ENCODE results near the gene DDX3Y.

DNA sequence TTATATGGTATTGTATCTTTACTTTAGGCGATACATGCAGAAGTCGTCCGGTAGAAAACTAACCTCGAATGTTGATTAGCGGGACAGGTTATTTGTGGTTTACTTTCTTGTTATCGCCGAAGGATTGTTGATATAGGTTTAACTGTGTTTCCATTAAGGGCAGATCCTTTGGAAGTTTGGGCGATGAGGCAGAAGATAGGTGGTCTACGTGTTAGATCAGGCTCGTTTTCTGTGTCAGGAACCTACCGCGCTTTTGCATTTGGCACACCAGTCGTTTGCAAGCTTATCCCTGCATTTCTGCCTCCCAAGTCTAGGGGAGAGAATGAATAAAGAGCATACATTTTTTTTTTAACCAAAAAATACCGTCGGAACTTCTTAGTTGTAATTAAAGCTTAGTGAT, 1.2 kb downstream of the DDX3Y start:
- TF ChIP-seq, protein P1, sequence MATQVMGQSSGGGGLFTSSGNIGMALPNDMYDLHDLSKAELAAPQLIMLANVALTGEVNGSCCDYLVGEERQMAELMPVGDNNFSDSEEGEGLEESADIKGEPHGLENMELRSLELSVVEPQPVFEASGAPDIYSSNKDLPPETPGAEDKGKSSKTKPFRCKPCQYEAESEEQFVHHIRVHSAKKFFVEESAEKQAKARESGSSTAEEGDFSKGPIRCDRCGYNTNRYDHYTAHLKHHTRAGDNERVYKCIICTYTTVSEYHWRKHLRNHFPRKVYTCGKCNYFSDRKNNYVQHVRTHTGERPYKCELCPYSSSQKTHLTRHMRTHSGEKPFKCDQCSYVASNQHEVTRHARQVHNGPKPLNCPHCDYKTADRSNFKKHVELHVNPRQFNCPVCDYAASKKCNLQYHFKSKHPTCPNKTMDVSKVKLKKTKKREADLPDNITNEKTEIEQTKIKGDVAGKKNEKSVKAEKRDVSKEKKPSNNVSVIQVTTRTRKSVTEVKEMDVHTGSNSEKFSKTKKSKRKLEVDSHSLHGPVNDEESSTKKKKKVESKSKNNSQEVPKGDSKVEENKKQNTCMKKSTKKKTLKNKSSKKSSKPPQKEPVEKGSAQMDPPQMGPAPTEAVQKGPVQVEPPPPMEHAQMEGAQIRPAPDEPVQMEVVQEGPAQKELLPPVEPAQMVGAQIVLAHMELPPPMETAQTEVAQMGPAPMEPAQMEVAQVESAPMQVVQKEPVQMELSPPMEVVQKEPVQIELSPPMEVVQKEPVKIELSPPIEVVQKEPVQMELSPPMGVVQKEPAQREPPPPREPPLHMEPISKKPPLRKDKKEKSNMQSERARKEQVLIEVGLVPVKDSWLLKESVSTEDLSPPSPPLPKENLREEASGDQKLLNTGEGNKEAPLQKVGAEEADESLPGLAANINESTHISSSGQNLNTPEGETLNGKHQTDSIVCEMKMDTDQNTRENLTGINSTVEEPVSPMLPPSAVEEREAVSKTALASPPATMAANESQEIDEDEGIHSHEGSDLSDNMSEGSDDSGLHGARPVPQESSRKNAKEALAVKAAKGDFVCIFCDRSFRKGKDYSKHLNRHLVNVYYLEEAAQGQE (tag by site-specific recombination; IDR thresholded peaks at IDR 0.05) = no peak
- TF ChIP-seq ZNF274 (IDR thresholded peaks at IDR 0.05; ENCODE audit: low read length) (no peak), ZNF274 (tag by site-specific recombination; IDR thresholded peaks at IDR 0.05; ENCODE audit: borderline replicate concordance) (no peak), CTCF (tag by site-specific recombination; IDR thresholded peaks at IDR 0.05) (no peak), ZNF639 (tag by site-specific recombination; IDR thresholded peaks at IDR 0.05) (no peak), BCL6B (tag by site-specific recombination; IDR thresholded peaks at IDR 0.05) (no peak), ZNF830 (tag by site-specific recombination; IDR thresholded peaks at IDR 0.05; ENCODE audit: low read depth) (no peak), ZNF747 (tag by site-specific recombination; IDR thresholded peaks at IDR 0.05) (no peak), ZNF658 (tag by site-specific recombination; IDR thresholded peaks at IDR 0.05) (no peak)
